ENCODE data around the gene GAREM1.

- TF ChIP-seq SIN3A (IDR thresholded peaks at IDR 0.05; ENCODE audit: borderline replicate concordance, insufficient read depth, low read depth, low read length) (no peak), POLR2AphosphoS5 (IDR thresholded peaks at IDR 0.05; ENCODE audit: low read depth, low read length) (no peak)
These were observed 211.1 kb downstream of the GAREM1 start for GRCh38 chr18:32259553-32259952.

Measured in Panc1 (cell line).